Activated CD4-positive, alpha-beta T cell treated with anti-CD3 and anti-CD28 coated beads, Interleukin-2, amount 50 U/mL, for 48 hours (primary cell): Measurements from ENCODE around the gene PRAC1.
"Not testable (repeated sequence)": the region's sequence is repeated elsewhere in the genome, so short reads cannot be mapped to it uniquely, and the experiment has no call there.

Experiments used
- DNase-seq, 2 experiments: peaks; one replicate each; pipeline ENCODE4 v3.0.0-alpha.2; 2020

Gene PRAC1

GRCh38 chr17:48725288-48726064, 3.2 kb upstream of the PRAC1 start:
- no peak for DNase-seq

- DNase-seq: no peak
Observed at GRCh38 chr17:48725004-48725287, 2.6 kb upstream of the PRAC1 start.

GRCh38 chr17:48724251-48725003, 2.1 kb upstream of the PRAC1 start:
- peak; percentile 87 to 90 for DNase-seq

GRCh38 chr17:48723423-48724250, 1.3 kb upstream of the PRAC1 start:
- no peak for DNase-seq

GRCh38 chr17:48722915-48723422, 651 bp upstream of the PRAC1 start, which contains the start of gene PRAC2:
Gene PRAC2 (plus strand): TSS chr17:48723185. CDS start chr17:48724411, 1,226 bp downstream.
- DNase-seq: no peak

- no peak for DNase-seq
Observed at GRCh38 chr17:48721009-48721402, 1.3 kb downstream of the PRAC1 start.

- DNase-seq: no peak
Observed at GRCh38 chr17:48720266-48721008, 1.9 kb downstream of the PRAC1 start.

GRCh38 chr17:48719642-48720265, 2.6 kb downstream of the PRAC1 start:
- peak in 1 of 2 experiments; percentile 11 for DNase-seq

- DNase-seq: peak in 1 of 2 experiments; percentile 26
Observed at GRCh38 chr17:48718761-48719641, 3.3 kb downstream of the PRAC1 start.

GRCh38 chr17:48718227-48718760, 4.0 kb downstream of the PRAC1 start:
- peak in 1 of 2 experiments; percentile 13 for DNase-seq

- no peak for DNase-seq
Observed at GRCh38 chr17:48717367-48718226, 4.7 kb downstream of the PRAC1 start.

GRCh38 chr17:48716549-48716948, 5.8 kb downstream of the PRAC1 start:
- not testable (repeated sequence) for DNase-seq

- DNase-seq: no peak
Observed at GRCh38 chr17:48715496-48716399, 6.6 kb downstream of the PRAC1 start.

- no peak for DNase-seq
Observed at GRCh38 chr17:48711128-48711527, 11.2 kb downstream of the PRAC1 start.

GRCh38 chr17:48704361-48705248, 17.7 kb downstream of the PRAC1 start:
- DNase-seq: no peak

- DNase-seq: no peak
Observed at GRCh38 chr17:48701864-48702532, 20.3 kb downstream of the PRAC1 start.

- no peak for DNase-seq
Observed at GRCh38 chr17:48693178-48693577, 29.1 kb downstream of the PRAC1 start.
